GM23338 (cell line): ENCODE measurements around the gene TRMT2A. TPM values are rescaled to one million over a fixed set of nuclear protein-coding genes. Genes with fewer than 3 reads are reported as not detected.

Source experiments
- ATAC-seq: fragments of 200-7000 bp; cut with Tn5 transposase; 3 replicates; pipeline ENCODE4 v1.9.1; 2020
- DNase-seq: peaks from one replicate; pipeline ENCODE4 v3.0.0-alpha.2; 2015; ENCODE audit warnings: low spot score
- H2AFZ ChIP-seq: fragments of 200-600 bp; sonication (generic); 2 replicates; pipeline ENCODE4 v1.8.0; 2016; ENCODE audit warnings: antibody characterized with exemption, mild to moderate bottlenecking, moderate library complexity
- H3F3A ChIP-seq: fragments of 200-600 bp; sonication (generic); replicated peaks from 2 replicates; pipeline ENCODE4 v1.8.0; 2017; ENCODE audit warnings: antibody characterized with exemption, mixed run types, low read depth
- H3K27ac ChIP-seq: fragments of 200-600 bp; sonication (generic); 2 replicates; pipeline ENCODE4 v1.6.1; 2016; ENCODE audit warnings: low read depth
- H3K27me3 ChIP-seq: fragments of 200-600 bp; sonication (generic); 2 replicates; pipeline ENCODE4 v1.8.0; 2016; ENCODE audit warnings: mild to moderate bottlenecking, mixed run types, moderate library complexity; ENCODE audit not compliant: insufficient read depth
- H3K36me3 ChIP-seq: fragments of 200-600 bp; sonication (generic); 2 replicates; pipeline ENCODE4 v1.8.0; 2016; ENCODE audit warnings: mild to moderate bottlenecking; ENCODE audit not compliant: insufficient read depth
- H3K4me1 ChIP-seq: fragments of 200-600 bp; sonication (generic); 2 replicates; pipeline ENCODE4 v1.8.0; 2016; ENCODE audit warnings: mild to moderate bottlenecking, moderate library complexity; ENCODE audit not compliant: insufficient read depth
- H3K4me2 ChIP-seq: fragments of 200-600 bp; sonication (generic); 2 replicates; pipeline ENCODE4 v1.7.1; 2017; ENCODE audit warnings: mixed run types
- H3K4me3 ChIP-seq: fragments of 200-600 bp; sonication (generic); 2 replicates; pipeline ENCODE4 v1.6.1; 2016; ENCODE audit warnings: mixed run types
- H3K79me2 ChIP-seq: fragments of 200-600 bp; sonication (generic); replicated peaks from 2 replicates; pipeline ENCODE4 v1.8.0; 2017; ENCODE audit warnings: mild to moderate bottlenecking; ENCODE audit not compliant: insufficient read depth
- H3K9me2 ChIP-seq: fragments of 200-600 bp; sonication (generic); 2 replicates; pipeline ENCODE4 v1.8.0; 2017; ENCODE audit not compliant: insufficient read depth
- H4K20me1 ChIP-seq: fragments of 200-600 bp; sonication (generic); replicated peaks from 2 replicates; pipeline ENCODE4 v1.8.0; 2017; ENCODE audit warnings: mild to moderate bottlenecking; ENCODE audit not compliant: insufficient read depth
- H3K27ac Mint-ChIP-seq: 2 replicates; pipeline ENCODE4 v1.8.0; 2020; ENCODE audit warnings: inconsistent platforms, mild to moderate bottlenecking, moderate library complexity, mixed read lengths
- H3K27me3 Mint-ChIP-seq: 3 replicates; pipeline ENCODE4 v1.8.0; 2022; ENCODE audit warnings: low read depth, mild to moderate bottlenecking, moderate library complexity, mixed read lengths, inconsistent platforms; ENCODE audit not compliant: insufficient read depth, poor library complexity
- H3K36me3 Mint-ChIP-seq: 3 replicates; pipeline ENCODE4 v1.8.0; 2021; ENCODE audit warnings: low read depth, mild to moderate bottlenecking, inconsistent platforms, moderate library complexity, mixed read lengths
- H3K4me1 Mint-ChIP-seq: 3 replicates; pipeline ENCODE4 v1.8.0; 2020; ENCODE audit warnings: mild to moderate bottlenecking, inconsistent platforms, mixed read lengths
- H3K4me3 Mint-ChIP-seq: 3 replicates; pipeline ENCODE4 v1.8.0; 2021; ENCODE audit warnings: moderate library complexity, mild to moderate bottlenecking, inconsistent platforms, mixed read lengths
- H3K9me3 Mint-ChIP-seq: 3 replicates; pipeline ENCODE4 v1.8.0; 2020; ENCODE audit warnings: moderate library complexity, mild to moderate bottlenecking, inconsistent platforms, mixed read lengths
- CREB1 ChIP-seq: fragments of 250-450 bp; sonication (Bioruptor Pico); IDR thresholded peaks from 2 replicates; pipeline ENCODE4 v1.5.0; 2020; ENCODE audit warnings: low read depth, mild to moderate bottlenecking, moderate library complexity
- ETS1 ChIP-seq: IDR thresholded peaks from 2 replicates; pipeline ENCODE4 v1.6.1; 2016; ENCODE audit warnings: antibody characterized with exemption
- NANOG ChIP-seq: IDR thresholded peaks from 2 replicates; pipeline ENCODE4 v1.6.1; 2016; ENCODE audit warnings: antibody characterized with exemption, borderline replicate concordance
- ZNF462 ChIP-seq: fragments of 250-450 bp; sonication (Bioruptor Pico); IDR thresholded peaks from 2 replicates; pipeline ENCODE4 v1.5.0; 2020; ENCODE audit warnings: mild to moderate bottlenecking, moderate library complexity
- polyA plus RNA-seq: library from polyadenylated mRNA; unstranded; fragments of >200 nt; fragmentation: Nextera tagmentation; extraction: Ambion mirVana; gene quantifications from 2 replicates; pipeline ENCODE4 v1.2.1, GENCODE V29; 2016
- total RNA-seq: library from RNA; depleted of rRNA; stranded (reverse); fragments of >200 nt; shearing (Covaris generic); gene quantifications from 2 replicates; pipeline ENCODE4 v1.2.3, GENCODE V29; 2014

Gene TRMT2A
- total and polyA plus RNA-seq, 2 experiments from 2014 or later, result 41.3 to 61.3 TPM

- TF ChIP-seq ZNF462 (CRISPR knock-in tag), result no peak
Measured at GRCh38 chr22:20083891-20084546, 33.0 kb downstream of the TRMT2A start (continued).

- H3K4me1 ChIP-seq, result peaks cover 12% of the 10 kb centered on the region; the same call in 1 of the 2 replicates
- peaks cover 36% of the 10 kb centered on the region for H3K4me1 Mint-ChIP-seq
- H3K79me2 ChIP-seq, result peaks cover 78% of the 10 kb centered on the region
- no peak for ATAC-seq
- no peak for DNase-seq
- H3K4me3 Mint-ChIP-seq, result peak overlapping the region; percentile 95
- no peak overlapping the region for H2AFZ ChIP-seq
- no peak overlapping the region for H3K4me3 ChIP-seq
- H3K4me2 ChIP-seq, result 0 out of 2 replicates have a peak overlapping the region, but pooled peaks have one; percentile 26
- peak overlapping the region; percentile 33 for H3K27ac Mint-ChIP-seq
- H3K36me3 ChIP-seq, result peaks cover 14% of the 10 kb centered on the region
- peaks cover 37% of the 10 kb centered on the region for H3K27me3 Mint-ChIP-seq
- peaks cover 52% of the 10 kb centered on the region for H3K36me3 Mint-ChIP-seq
- no peaks in the 10 kb centered on the region for H3K9me2 ChIP-seq
- H3F3A ChIP-seq, result peaks cover 31% of the 10 kb centered on the region
- H3K9me3 Mint-ChIP-seq, result no peaks in the 10 kb centered on the region; the same call in 2 of the 3 replicates
- TF ChIP-seq ETS1, result no peak
- no peak for TF ChIP-seq CREB1 (CRISPR knock-in tag)
- no peak for TF ChIP-seq NANOG
- 0 out of 2 replicates have a peak overlapping the region, but pooled peaks have one; percentile 26 for H3K27ac ChIP-seq
- H4K20me1 ChIP-seq, result peaks cover 51% of the 10 kb centered on the region
- H3K27me3 ChIP-seq, result no peaks in the 10 kb centered on the region
Measured at GRCh38 chr22:20083157-20083890, 33.7 kb downstream of the TRMT2A start.
